DLD1 (cell line): ENCODE data around the gene JAZF1.

ENCODE experiments used
- in situ Hi-C: cut with HindIII; loops from 2 replicates; pipeline ENCODE4 v1.10.0; 2017; ENCODE audit warnings: low sequenced_read_pairs

Gene JAZF1

DNA sequence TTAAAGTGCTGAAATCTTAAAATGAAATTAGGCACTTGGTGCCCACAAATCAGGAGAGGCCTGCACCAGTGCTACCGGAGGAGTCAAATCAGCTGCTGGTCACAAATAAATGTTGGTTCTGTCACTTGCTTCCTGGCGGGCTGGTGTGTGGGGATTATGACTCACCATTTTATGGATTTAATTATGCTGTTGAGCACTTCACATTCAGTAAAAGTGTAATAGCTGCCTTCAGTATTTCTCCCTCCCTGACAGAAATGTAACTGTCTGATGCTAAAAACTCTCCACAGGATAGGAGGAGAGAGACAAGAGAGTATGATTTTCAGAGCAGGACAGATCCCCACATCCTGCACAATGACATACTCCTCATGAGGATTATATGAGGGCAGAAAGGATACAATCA lies 186.0 kb downstream of the JAZF1 start:
- in situ Hi-C loops, result no loop called here

DNA sequence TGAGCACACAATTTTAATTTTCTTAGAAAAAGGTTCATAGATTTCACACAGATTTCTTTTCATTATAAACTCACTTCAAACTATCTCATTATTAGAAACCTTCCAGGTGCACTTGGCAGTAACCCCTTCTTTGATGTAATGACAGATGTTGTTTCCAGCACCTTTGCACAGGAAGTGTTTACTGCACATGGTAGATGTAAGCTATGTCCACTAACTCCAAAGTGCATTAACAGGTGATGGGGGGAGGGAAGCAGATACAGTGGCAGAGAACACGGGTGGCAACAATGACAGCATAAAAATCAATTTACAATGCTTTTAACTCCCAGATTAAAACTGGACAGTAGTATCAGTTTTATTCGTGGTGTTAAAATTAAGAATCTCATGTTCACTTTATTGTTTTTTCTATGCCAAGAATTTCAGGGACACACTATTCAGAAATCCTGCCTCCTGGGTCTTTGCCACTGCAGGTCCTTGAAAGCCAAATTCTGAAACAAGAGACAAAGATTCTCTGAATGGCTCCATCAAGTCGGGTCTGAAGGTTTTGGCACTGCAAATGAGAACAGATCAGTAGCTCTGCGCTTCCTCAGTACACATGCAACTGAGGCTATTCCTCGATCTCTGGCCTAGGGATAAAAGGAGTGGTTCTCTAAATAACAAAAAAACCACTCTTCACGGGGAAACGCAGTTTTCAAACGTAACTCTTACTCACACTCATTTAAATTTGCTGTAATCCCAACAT lies 187.7 kb downstream of the JAZF1 start:
- in situ Hi-C loops, result no loop called here

DNA sequence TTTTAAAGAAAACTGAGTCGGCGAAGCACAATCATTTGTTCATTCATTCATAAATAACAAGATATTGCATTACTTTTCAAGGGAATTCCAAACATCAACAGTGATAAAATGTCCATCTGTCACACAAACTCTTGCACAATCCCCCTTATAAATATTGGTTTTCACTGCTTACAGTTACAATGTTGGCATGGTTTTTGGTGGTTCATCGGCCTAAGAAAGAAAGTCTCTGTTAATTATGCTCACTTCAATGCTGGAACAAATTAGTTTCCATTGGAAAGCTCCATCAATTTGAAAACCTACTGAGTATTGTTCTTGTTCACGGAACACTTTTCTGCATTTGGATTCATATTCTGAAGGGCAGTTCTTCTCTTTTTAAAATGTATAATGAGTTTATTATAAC lies 188.5 kb downstream of the JAZF1 start:
- in situ Hi-C loops, result no loop called here

DNA sequence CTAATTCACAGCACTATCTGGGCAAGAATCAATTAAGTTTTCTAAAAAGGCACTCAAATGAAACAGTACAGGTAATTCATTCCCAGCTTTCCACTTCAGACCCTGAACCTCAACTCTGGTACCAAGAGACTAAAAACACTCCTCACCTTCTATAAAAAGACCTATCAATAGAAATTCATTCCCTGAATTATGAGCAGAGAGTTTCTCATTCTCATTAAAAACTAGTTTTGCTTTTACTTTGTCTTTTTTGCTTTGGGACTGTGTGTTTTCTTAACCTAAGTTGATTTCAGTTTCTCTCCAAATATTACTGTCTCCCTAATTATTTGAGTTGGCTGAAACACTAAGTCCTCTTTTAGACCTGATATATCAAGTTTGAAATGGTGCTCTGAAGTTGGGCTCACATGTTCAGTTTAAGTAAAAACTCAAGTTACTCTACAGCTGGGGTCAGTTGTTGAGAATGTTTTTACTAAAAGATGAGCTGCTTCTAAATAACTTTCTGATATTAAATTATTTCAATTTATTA lies 189.5 kb downstream of the JAZF1 start:
- in situ Hi-C loops, result no loop called here

DNA sequence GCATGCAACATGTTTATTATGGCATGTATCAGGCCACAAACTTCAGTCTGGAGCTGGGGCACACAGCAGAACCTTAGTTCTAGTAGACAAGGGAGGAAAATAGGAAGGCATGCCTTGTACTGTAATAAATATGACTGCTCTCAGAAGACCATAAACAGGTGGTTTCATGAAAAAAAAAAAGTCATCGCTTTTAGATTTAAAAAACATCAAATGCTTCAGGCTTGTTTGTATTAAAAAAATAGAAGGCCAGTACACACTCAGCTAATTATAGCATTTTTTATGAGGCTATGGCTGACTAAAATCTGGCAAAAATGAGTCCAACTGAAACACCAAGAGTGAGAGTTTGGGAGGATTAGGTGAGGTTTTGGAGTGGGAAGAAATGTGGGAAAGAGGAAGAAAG lies 204.1 kb downstream of the JAZF1 start:
- in situ Hi-C loops, result no loop called here

DNA sequence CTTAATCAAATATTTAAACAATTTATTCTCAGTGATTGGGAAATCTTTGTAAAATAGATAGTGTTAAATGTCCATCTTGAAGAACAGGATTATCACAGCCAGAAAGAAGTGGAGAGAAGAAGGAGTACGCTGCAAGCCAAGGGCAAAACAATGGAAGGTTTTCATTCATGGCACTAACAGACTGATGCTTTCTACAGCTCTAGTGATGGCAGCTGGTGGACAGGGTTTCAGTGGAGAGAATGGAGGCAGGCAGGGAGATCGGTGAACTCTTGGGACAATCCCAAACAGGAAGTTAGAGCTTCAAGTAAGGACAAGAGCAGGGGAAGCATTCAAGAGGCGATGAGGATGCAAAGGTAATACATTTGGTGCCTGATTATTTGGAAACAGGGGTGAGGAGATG lies 207.0 kb downstream of the JAZF1 start:
- in situ Hi-C loops, result no loop called here

DNA sequence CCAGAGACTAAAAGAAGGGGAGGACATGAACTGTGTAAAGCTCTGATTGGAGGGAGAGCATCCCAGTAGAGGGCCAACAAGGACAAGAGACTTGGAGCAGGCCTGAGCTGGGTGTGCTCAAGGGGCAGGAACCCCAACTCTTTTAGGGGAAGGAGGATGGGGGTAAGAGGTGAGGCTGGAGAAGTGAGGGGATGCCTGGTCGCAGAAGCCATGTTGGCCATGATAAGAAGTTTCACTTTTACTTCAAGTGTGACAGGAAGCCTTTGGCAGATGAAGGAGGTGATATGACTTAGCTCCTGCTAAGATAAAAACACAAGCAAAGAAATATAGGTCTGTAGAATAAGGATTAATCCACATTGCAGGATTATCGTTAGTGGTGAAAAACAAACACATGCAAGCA lies 208.3 kb downstream of the JAZF1 start:
- in situ Hi-C loops, result no loop called here

DNA sequence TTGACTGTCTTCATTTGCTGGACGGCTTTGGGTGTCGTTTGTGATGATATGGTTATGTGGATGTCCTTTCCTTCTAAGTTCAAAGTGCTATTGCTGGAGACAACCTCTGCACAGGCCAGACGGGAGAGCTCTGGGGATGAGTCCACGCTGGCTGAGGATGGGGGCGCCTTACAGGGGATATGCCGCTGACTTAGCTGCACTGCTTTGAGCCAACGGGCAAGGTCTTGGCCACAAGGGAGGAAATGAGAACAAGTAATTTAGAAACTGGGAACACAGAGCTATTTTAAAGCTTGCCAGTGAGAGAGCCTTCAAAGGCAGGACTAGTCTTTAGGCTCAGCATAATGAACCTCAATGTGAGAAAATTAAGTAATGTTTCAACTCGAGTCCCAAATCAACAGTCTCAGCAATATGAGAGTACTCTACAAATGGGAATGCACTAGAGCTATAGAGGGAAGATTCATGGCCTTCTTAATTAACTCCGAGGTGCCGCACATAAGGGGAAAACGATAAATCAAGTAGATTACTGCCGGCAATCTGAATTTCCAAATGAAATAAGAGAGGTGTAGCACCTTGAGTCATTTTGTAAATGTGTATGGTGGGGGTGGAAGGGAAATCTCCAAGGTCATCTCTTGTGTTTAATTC lies 209.3 kb downstream of the JAZF1 start:
- in situ Hi-C loops, result no loop called here

DNA sequence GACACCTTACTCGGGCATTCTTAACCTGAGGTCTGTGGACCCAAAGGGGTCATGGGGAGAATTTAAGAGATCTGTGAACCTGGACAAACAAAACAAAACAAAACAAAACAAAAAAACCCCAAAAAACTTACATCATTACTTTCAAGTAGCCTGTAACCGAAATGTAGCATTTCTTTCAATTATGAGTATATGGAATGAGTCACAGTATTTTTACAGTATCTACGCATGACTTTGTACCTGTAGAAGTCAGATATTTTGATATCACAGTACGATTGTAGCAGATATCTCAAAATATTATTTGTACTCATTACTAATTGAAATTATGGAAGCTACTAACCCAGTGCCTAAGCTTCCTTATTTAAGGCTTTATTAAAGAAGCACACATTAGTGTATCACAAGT lies 210.2 kb downstream of the JAZF1 start:
- in situ Hi-C loops, result no loop called here

DNA sequence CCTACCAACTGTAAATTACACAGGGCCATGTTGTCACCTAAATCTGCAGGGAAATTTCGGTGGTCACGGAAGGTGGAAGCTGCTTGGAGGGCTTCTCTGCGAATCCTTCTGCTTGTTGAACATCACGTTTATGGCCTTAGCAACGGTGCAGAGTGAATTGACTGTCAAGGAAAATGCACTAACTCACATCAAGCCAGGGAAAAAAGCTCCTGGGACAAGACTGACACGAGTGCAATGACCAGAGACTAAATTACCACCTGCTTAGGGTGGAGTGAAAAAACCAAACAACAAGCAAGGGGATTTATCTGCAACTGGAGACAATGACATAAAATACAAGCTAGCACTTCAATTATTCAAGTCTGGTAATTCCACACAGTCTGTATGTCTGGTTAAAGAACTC lies 211.2 kb downstream of the JAZF1 start:
- in situ Hi-C loops, result no loop called here

DNA sequence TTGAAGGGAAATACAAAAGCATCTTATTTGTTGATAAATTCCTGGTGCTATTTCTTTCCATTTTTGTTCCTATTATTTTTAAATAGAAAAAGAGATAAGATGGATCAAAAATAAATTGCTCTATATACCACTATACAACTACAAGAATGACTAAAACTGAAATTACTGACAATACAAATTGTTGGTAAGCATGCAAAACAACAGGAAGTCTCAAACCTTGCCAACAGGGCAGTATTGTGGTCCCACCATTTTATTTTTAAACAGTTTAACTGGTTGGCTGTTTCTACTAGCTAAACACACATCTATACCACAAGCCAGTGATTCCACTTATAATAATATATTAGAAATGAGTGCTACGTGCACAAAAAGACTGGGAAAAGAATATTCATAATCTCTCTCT lies 213.0 kb downstream of the JAZF1 start:
- in situ Hi-C loops, result no loop called here

DNA sequence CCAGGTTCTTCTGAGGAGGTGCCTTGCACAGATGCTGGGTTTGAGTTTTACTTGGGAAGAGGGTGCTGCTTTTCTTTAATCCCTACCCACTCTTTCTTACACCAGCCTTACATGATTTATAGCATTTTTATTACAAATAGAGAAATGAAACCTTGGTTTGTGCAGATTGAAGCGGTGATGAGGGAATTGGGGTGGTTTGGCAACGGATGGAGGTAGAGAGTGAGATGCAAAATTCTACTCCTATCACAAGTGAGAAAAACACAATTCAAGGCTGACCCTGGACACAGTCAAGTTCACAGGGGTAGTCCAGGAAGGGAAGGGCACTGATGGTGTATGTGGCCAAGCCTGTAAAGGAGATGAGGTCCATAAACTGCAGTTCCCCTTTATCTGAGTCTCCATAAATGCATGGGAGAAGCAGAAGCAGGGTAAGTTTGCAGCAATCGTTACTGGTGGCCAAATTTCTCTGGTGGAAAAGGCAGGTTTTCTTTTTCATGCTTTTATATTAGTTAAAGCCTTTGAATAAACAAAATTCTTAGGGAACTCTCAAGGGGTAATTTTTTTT lies 214.3 kb downstream of the JAZF1 start:
- in situ Hi-C loops, result no loop called here

DNA sequence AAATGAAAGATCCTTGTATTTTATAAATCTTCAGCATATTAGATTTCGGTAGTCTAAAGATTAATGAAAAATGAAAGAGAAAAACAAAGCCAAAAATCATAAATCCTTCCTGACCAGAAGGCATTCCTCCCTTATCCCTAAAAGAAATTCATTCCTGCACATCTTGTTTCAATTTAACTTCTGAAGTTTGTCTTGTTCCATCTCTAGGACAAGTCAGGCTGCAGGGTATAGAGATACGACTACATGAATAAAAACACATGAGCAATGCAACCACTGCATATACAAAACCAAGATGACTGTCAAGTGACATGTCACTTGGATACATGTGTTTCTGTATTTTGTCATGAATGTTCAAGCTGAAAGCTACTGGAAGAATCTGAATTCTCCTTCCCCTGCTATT lies 214.9 kb downstream of the JAZF1 start:
- in situ Hi-C loops, result no loop called here

DNA sequence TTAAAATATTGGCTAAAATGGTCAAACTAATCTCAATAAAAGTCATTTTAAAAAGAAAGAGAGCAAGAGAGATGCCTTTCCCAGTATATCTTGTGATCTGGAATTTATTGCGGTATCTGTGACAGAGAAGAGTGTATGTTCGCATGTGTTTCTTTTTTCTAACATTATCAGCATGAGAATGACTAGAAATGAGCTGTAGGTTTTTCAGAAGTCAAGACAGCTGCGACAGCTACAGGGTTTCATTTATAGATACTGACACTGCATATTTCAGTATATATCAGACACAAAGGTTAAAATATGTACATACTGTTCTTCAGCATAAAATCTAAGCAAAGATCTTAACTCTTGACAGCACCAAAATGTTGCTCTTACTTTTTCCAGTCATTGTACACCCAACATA lies 215.8 kb downstream of the JAZF1 start:
- in situ Hi-C loops, result no loop called here

DNA sequence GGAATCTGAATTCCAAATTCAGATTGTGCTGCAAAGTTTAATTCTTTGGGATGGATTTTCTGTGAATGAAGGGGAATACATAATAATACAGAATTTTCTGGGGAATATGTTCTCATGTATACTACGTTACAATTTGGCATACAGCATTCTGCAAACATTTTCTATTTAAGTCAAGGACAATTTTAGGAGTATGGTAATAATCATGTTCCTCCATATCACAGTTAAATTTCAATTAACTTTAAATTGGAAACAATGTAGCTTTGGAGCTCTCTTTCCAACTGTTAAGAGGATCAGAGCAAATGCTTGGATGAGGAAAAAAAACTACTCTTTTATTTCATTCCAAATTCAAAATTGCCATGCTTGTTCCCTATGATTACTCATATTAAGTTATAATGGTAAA lies 217.5 kb downstream of the JAZF1 start:
- in situ Hi-C loops, result no loop called here

DNA sequence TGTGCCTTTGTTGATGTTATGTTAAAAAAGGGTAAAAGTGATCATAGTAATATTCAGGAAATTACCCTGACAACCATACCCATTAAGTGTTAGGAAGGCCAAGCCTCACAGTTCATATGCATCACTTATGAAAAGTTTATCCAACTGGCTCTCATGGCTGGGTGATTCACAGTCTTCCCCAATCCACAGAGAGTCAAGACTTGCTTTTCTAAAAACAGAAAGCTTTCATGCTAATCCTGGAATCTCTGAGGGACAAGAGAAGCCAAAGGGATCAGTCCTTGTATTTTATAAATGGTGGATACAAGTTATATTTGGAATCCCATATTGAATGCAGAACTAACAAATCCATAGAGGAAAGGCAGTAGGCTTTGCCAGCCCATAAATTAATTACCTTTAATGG lies 218.3 kb downstream of the JAZF1 start:
- in situ Hi-C loops, result no loop called here

DNA sequence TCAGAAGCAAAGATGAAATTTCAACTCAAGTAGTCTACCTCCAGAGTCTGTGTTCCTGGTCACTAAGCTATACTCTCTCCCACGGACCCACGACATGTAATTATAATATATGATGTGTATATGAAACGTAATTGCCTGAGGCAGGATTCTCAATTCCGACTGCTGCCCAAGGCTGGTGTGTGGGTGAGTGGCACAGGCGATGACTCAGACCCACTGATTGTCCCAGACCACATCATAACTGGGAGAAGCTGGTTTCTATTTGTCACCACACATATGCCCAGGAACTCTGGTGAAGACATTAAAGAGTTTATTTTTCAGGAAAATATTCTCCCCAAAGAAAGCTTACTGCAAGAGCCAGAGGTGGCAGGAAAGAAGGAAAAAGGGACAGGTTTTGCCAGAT lies 219.3 kb downstream of the JAZF1 start:
- in situ Hi-C loops, result no loop called here

DNA sequence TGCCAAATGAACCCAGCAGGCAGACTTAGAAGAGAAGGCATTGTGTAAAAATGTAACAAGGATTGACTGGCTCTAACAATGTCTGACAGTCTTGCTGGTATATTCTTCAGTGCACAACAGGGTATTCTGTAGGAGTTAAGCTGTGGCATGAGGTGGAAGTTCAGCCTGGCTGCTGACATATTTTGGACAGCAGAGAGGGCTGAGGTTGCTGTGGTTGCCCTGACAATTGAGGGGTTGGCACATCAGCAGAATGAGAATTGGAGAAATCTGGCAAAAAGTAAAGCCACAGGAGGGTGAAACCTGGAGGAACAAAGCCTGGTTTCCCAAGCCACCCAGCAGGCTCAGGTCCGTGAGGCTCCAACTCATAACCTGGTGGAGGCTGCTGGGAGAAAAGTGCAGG lies 220.2 kb downstream of the JAZF1 start:
- in situ Hi-C loops, result no loop called here

DNA sequence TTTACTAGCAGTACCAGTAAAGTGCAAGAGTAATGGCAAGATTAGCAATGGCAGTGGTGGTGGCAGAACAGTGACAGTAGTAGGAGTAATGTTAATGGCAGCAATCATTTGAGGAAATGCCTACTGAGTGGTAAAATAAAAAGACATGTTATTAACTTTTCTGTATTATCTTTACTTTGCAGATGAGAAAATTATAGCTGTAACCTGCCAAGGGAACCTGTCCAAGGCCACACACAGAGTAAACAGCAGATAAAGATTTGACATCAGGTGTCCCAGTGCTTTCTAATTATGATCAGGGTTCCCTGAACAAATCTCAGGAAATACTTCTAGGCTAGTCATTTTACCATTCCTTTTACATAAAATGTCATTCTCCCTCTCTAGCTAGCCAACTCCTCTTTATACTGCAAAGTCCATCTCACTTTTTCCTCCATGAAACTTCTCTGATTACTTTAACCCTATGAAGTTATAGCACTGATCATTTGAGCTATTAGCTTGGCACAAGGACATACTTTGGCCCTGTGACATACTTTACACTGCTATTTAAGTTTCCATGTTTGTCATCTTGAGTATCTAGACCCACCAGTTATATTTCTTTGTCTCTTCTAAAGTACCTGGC lies 221.6 kb downstream of the JAZF1 start:
- in situ Hi-C loops, result no loop called here

DNA sequence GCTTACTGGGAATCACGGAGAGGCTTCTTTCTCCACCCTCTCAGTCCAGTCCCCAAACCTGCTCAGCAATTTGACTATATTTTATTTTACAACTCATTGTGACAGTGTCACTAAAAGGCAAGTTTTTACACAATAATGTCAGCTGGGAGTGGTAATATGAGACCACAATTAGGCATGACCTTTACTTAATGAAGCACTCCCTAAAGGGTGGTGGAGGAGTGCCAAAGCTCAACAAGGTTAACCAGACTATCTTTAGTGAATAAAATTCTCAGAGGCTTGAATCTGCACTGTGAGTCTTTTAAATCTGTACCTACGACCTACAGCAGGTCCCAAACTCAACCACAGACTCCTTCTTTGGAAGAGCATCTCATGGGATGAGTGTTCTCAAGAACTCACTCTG lies 225.0 kb downstream of the JAZF1 start:
- in situ Hi-C loops, result no loop called here

DNA sequence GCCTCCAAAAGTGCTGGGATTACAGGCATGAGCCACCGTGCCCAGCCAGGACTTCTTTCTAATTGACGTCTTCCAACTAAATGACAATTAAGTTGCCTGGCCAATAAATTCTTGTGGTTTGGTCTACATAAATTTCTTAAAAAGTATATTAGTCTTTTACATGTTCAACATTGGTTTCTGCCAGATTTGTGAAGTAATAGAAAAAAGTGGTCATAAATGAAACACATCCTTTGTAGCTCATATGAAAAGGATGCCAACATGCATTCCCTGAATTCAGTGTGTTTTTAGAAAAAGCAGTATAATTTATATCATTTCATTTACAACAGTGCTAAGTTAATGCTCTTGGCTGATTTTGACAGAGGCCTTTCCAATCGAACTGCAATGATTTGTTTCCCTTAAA lies 225.6 kb downstream of the JAZF1 start:
- in situ Hi-C loops, result no loop called here

DNA sequence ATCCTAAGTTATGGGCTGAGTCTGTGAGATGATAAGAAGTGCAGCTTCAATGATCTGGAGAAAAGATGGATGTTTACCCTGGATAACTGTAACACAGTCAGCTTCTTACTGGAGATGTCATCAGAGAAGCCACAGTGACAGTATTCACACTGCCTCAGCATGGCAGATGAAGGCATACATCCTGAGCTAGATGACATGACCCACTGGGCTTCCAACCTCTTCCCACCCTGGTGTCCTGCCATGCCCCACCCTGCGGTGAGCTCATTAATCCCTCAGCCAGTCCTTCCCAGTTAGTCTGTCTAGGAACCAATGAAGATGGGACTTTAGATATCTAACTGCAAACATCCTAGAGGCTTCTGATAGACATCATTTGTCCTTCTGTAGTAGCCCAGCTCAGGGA lies 226.8 kb downstream of the JAZF1 start:
- in situ Hi-C loops, result no loop called here
